H1 (cell line): ENCODE measurements around the gene CDK4. TPM values are rescaled to one million over a fixed set of nuclear protein-coding genes. Genes with fewer than 3 reads are reported as not detected.

Source experiments
- SIRT6 ChIP-seq: IDR thresholded peaks from one replicate; pipeline ENCODE4 v1.7.1; 2012; ENCODE audit warnings: low read length, inconsistent platforms
- SP1 ChIP-seq: IDR thresholded peaks from 2 replicates; pipeline ENCODE4 v1.6.1; 2011; ENCODE audit warnings: low read depth, low read length
- TAF7 ChIP-seq: optimal IDR thresholded peaks from 2 replicates; pipeline ENCODE3; 2011; ENCODE audit warnings: low read depth, mild to moderate bottlenecking, inconsistent platforms, low read length, moderate library complexity, borderline replicate concordance
- polyA plus RNA-seq, 7 experiments: library from polyadenylated mRNA; depleted of rRNA in 3 of 7; stranded (reverse) in 5 of 7; unstranded in 2 of 7; fragments of >200 nt in 5 of 7; fragments of 200-250 nt in 2 of 7; gene quantifications; 1 replicate in 5 of 7; 2 replicates in 1 of 7; 4 replicates in 1 of 7; pipeline versions ENCODE4 v1.2.1 to v1.2.3, GENCODE V29; 2011 to 2013; ENCODE audit warnings: missing spikeins in 2 of 7, mixed read lengths in 2 of 7
- total RNA-seq: library from RNA; stranded (reverse); fragmentation: NEBNext Ultra II Directional; extraction: Animal tissue kit (Norgen Biotek cat#: 25700); gene quantifications from 2 replicates; pipeline ENCODE4 v1.2.1, GENCODE V29; 2021

The CDK4 gene
- total and polyA plus RNA-seq, 2 of the 8 experiments (the other 6 are each of a cell fraction or from before 2014, with no cell fraction given): 174 to 368 TPM

- TF ChIP-seq SIRT6 (no peak), SP1 (no peak), TAF7 (no peak)
- TF ChIP-seq, all 59 proteins: peak for 0
These were observed 35.8 kb downstream of the CDK4 start (continued) for GRCh38 chr12:57716305-57716704.
